PC-3 (cell line): ENCODE results near the gene ANKRD22. TPM values are rescaled to one million over a fixed set of nuclear protein-coding genes. Genes with fewer than 3 reads are reported as not detected.

Source experiments
- ATAC-seq: fragments of 200-7000 bp; cut with Tn5 transposase; 2 replicates; pipeline ENCODE4 v1.9.1; 2020; ENCODE audit warnings: mild to moderate bottlenecking, moderate library complexity
- BruUV-seq: library from RNA; stranded (reverse); fragments of 400-500 nt; replicated peaks from 2 replicates; lab custom pipeline; 2021; lab: Mats Ljungman, UMichigan
- CTCF ChIA-PET: fragments of 300-600 bp; sonication (Branson Sonifier 250); formaldehyde crosslinking; loops from one replicate; lab custom pipeline; 2022; ENCODE audit warnings: antibody characterized with exemption; lab: Charles Lee
- POLR2A ChIA-PET: fragments of 300-600 bp; sonication (Branson Sonifier 250); formaldehyde crosslinking; loops from one replicate; lab custom pipeline; 2022; ENCODE audit warnings: antibody characterized with exemption; ENCODE audit not compliant: unreplicated experiment; lab: Charles Lee
- DNase-seq: peaks from one replicate; pipeline ENCODE4 v3.0.0-alpha.2; 2015
- H2AFZ ChIP-seq: fragments of 300-600 bp; sonication (generic); 2 replicates; pipeline ENCODE4 v1.6.0; 2016; ENCODE audit warnings: antibody characterized with exemption, low read length
- H3F3A ChIP-seq: fragments of 300-600 bp; sonication (generic); one replicate; pipeline ENCODE4 v1.6.0; 2017; ENCODE audit warnings: antibody characterized with exemption, low read length, control low read depth, mild to moderate bottlenecking; ENCODE audit not compliant: unreplicated experiment
- H3K27ac ChIP-seq: fragments of 300-600 bp; sonication (generic); 2 replicates; pipeline ENCODE4 v1.5.1; 2016; ENCODE audit warnings: mild to moderate bottlenecking, low read length
- H3K27me3 ChIP-seq: fragments of 300-600 bp; sonication (generic); 2 replicates; pipeline ENCODE4 v1.6.1; 2016; ENCODE audit warnings: low read length, mixed read lengths
- H3K36me3 ChIP-seq: fragments of 300-600 bp; sonication (generic); 2 replicates; pipeline ENCODE4 v1.6.1; 2016; ENCODE audit warnings: low read depth, mixed run types, low read length, mixed read lengths
- H3K4me1 ChIP-seq: fragments of 300-600 bp; sonication (generic); 2 replicates; pipeline ENCODE4 v1.5.1; 2016; ENCODE audit warnings: low read length; ENCODE audit not compliant: insufficient read depth
- H3K4me2 ChIP-seq: fragments of 300-600 bp; sonication (generic); 2 replicates; pipeline ENCODE4 v1.6.0; 2016; ENCODE audit warnings: low read length
- H3K4me3 ChIP-seq: fragments of 300-600 bp; sonication (generic); 2 replicates; pipeline ENCODE4 v1.5.1; 2016; ENCODE audit warnings: mild to moderate bottlenecking, low read length, mixed read lengths
- H3K79me2 ChIP-seq: fragments of 300-600 bp; sonication (generic); 2 replicates; pipeline ENCODE4 v1.6.1; 2017; ENCODE audit warnings: low read length, mixed read lengths
- H3K9ac ChIP-seq: fragments of 300-600 bp; sonication (generic); 2 replicates; pipeline ENCODE4 v1.6.0; 2016; ENCODE audit warnings: mild to moderate bottlenecking, low read length
- H3K9me2 ChIP-seq: fragments of 300-600 bp; sonication (generic); replicated peaks from 2 replicates; pipeline ENCODE4 v1.6.1; 2016; ENCODE audit warnings: mixed run types, low read length, mixed read lengths
- H3K9me3 ChIP-seq: fragments of 300-600 bp; sonication (generic); 2 replicates; pipeline ENCODE4 v1.6.1; 2016; ENCODE audit warnings: low read length, mixed read lengths
- H4K20me1 ChIP-seq: fragments of 300-600 bp; sonication (generic); 2 replicates; pipeline ENCODE4 v1.6.1; 2016; ENCODE audit warnings: low read length, mixed read lengths
- EZH2 ChIP-seq: fragments of 300-600 bp; sonication (generic); IDR thresholded peaks from one replicate; pipeline ENCODE4 v1.6.1; 2017; ENCODE audit warnings: antibody characterized with exemption, mild to moderate bottlenecking, low read length; ENCODE audit not compliant: unreplicated experiment
- EZH2phosphoT487 ChIP-seq: fragments of 300-600 bp; sonication (generic); IDR thresholded peaks from 2 replicates; pipeline ENCODE4 v1.6.1; 2018; ENCODE audit warnings: mild to moderate bottlenecking, antibody characterized with exemption, low read length, borderline replicate concordance
- intact Hi-C: fragments of 100-400 bp; cut with micrococcal nuclease; formaldehyde crosslinking; loops from 2 replicates; pipeline ENCODE4 v1.9.0; 2023
- total RNA-seq: library from RNA; depleted of rRNA; stranded (reverse); fragments of >200 nt; gene quantifications from 2 replicates; pipeline ENCODE4 v1.2.3, GENCODE V29; 2014
- TF ChIP-seq, protein P1 (sequence below): fragments of 300-600 bp; sonication (generic); conservative IDR thresholded peaks from 2 replicates; pipeline ENCODE4 v1.5.1; 2017; ENCODE audit warnings: antibody characterized with exemption, low read depth, mild to moderate bottlenecking, low read length

ANKRD22 gene
- total RNA-seq, 1 experiment from 2014 or later = 5.0 TPM

DNA sequence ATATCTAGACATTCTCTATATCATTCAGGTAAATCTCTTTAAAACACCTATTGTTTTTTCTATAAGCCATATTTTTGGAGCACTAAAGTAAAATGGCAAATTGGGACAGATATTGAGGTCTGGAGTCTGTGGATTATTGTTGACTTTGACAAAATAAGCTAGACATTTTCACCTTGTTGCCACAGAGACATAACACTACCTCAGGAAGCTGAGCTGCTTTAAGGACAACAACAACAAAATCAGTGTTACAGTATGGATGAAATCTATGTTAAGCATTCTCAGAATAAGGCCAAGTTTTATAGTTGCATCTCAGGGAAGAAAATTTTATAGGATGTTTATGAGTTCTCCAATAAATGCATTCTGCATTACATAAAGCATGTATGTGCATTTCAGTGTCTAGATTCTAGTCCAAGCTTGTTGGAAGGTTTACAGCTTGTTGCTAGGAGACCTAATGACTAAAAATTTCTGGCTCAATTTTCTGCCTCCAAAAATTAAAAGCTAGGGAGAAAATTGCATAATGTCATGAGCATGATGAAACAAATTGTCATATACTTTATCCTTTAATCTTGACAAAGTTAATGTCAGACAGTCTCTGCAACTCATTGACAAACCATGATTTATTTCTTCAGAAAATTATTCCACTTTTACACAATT is 30.8 kb downstream of the ANKRD22 start:
- Histone ChIP-seq H3K79me2 (no peaks in the 10 kb centered on the region), H3K9me3 (no peaks in the 10 kb centered on the region), H3K4me2 (no peak overlapping the region), H3K9ac (no peak overlapping the region), H3K4me1 (no peaks in the 10 kb centered on the region), H2AFZ (no peak overlapping the region), H3K27ac (no peak overlapping the region), H3K27me3 (no peaks in the 10 kb centered on the region), H3K36me3 (no peaks in the 10 kb centered on the region), H3K9me2 (no peaks in the 10 kb centered on the region), H3K4me3 (no peak overlapping the region), H3F3A (no peaks in the 10 kb centered on the region), H4K20me1 (no peaks in the 10 kb centered on the region)
- BruUV-seq = no TSS peak
- ChIA-PET POLR2A (no interaction called here), CTCF (interaction anchor here (0.7 kb wide), 1 partner anchor 334 kb away, joined by 3 read pairs; no protein-coding TSS in a partner anchor)
- TF ChIP-seq, protein P1, sequence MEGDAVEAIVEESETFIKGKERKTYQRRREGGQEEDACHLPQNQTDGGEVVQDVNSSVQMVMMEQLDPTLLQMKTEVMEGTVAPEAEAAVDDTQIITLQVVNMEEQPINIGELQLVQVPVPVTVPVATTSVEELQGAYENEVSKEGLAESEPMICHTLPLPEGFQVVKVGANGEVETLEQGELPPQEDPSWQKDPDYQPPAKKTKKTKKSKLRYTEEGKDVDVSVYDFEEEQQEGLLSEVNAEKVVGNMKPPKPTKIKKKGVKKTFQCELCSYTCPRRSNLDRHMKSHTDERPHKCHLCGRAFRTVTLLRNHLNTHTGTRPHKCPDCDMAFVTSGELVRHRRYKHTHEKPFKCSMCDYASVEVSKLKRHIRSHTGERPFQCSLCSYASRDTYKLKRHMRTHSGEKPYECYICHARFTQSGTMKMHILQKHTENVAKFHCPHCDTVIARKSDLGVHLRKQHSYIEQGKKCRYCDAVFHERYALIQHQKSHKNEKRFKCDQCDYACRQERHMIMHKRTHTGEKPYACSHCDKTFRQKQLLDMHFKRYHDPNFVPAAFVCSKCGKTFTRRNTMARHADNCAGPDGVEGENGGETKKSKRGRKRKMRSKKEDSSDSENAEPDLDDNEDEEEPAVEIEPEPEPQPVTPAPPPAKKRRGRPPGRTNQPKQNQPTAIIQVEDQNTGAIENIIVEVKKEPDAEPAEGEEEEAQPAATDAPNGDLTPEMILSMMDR = no peak
- TF ChIP-seq EZH2 (no peak), EZH2phosphoT487 (no peak)
- peak; percentile 28 for DNase-seq
- ATAC-seq = no peak
- intact Hi-C loops = no loop called here

DNA sequence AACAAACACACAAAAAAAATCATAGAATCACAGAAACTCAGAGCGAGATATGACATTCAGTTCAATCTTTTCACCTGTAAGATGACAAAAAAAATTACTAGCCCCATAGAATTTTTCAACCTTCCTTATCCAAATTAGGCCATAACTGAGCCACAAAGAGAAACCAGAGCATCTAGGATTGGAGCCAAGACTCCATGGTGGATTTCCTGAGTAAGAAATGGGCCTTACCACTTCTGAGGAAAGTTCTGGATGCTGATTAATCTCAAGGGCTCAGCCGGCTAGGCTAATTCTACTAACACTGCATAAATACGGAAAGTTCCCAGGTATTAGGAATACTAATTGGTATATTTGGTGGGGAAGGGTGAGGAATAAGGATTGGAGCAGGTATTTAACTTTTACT is 32.4 kb downstream of the ANKRD22 start:
- ATAC-seq = no peak
- no peak overlapping the region for H2AFZ ChIP-seq
- TF ChIP-seq, protein P1 = no peak
- no peaks in the 10 kb centered on the region for H3F3A ChIP-seq
- BruUV-seq = no TSS peak
- no peaks in the 10 kb centered on the region for H3K4me1 ChIP-seq
- H3K4me3 ChIP-seq = no peak overlapping the region
- intact Hi-C loops = no loop called here
- ChIA-PET CTCF (no interaction called here), POLR2A (no interaction called here)
- H3K4me2 ChIP-seq = no peak overlapping the region
- no peak for DNase-seq
- H4K20me1 ChIP-seq = no peaks in the 10 kb centered on the region
- no peaks in the 10 kb centered on the region for H3K36me3 ChIP-seq
- H3K27me3 ChIP-seq = no peaks in the 10 kb centered on the region
- no peaks in the 10 kb centered on the region for H3K9me2 ChIP-seq
- no peak overlapping the region for H3K27ac ChIP-seq
- no peak overlapping the region for H3K9ac ChIP-seq
- no peaks in the 10 kb centered on the region for H3K9me3 ChIP-seq
- H3K79me2 ChIP-seq = no peaks in the 10 kb centered on the region

DNA sequence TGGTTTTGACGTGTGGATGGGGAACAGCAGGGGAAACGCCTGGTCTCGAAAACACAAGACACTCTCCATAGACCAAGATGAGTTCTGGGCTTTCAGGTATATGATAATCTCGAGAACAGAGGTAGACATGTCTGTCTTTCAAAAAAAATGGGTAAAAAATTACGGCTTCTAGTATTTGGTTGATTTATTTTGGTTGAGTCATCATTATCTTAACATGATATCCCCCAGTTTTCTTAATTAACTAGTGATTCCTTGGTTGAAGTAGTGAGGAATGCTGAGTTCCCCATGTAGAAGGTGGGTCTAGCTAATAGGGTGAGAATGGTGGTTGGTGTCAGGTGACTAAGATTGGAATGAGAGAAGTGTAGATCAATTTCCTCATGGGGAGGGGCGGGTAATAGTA is 38.4 kb downstream of the ANKRD22 start:
- Histone ChIP-seq H3F3A (no peaks in the 10 kb centered on the region), H3K9ac (no peak overlapping the region), H3K27ac (no peak overlapping the region), H4K20me1 (no peaks in the 10 kb centered on the region), H3K4me3 (no peak overlapping the region), H3K4me2 (no peak overlapping the region), H3K9me3 (no peaks in the 10 kb centered on the region), H3K4me1 (peaks cover 19% of the 10 kb centered on the region), H3K9me2 (no peaks in the 10 kb centered on the region), H3K27me3 (no peaks in the 10 kb centered on the region), H3K36me3 (no peaks in the 10 kb centered on the region), H3K79me2 (no peaks in the 10 kb centered on the region), H2AFZ (no peak overlapping the region)
- intact Hi-C loops = no loop called here
- no peak for ATAC-seq
- ChIA-PET CTCF (no interaction called here), POLR2A (no interaction called here)
- no peak for DNase-seq
- BruUV-seq = no TSS peak
- TF ChIP-seq EZH2 = no peak
- TF ChIP-seq, protein P1 = no peak
- no peak for TF ChIP-seq EZH2phosphoT487
